Measurements from ENCODE around the gene DNASE1.
"Not testable (repeated sequence)": the region's sequence is repeated elsewhere in the genome, so short reads cannot be mapped to it uniquely, and the experiment has no call there.

Gene DNASE1

DNA sequence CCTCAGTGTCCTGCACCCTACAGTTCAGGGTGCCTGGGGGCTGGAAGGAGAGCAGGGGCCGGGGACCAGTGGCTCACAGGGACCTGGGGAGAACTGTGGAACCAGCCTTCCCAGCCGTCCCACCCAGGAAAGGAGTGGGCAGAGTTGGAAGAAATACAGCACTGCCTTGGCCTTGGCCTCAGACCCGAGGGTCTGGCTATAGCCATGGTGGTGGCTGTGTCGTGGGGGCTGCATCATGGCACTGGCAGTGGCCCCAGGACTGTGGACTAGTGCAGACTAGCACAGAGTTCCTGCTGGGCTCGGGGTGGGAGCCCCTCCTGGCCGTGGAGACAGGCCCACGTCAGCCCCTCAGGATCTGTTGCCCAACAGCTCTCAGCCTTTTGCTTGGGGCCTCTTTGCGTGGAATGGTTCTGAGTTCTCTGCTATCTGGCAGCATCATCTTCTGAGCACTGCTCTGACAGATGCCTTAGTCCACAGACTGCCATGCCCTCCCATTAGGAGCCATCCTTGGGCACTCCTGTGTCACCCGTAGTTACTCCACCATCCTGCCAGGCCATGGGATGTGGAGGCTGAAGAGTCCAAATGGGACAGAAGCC is 12.6 kb upstream of the DNASE1 start:
- no peak for DNase-seq

DNA sequence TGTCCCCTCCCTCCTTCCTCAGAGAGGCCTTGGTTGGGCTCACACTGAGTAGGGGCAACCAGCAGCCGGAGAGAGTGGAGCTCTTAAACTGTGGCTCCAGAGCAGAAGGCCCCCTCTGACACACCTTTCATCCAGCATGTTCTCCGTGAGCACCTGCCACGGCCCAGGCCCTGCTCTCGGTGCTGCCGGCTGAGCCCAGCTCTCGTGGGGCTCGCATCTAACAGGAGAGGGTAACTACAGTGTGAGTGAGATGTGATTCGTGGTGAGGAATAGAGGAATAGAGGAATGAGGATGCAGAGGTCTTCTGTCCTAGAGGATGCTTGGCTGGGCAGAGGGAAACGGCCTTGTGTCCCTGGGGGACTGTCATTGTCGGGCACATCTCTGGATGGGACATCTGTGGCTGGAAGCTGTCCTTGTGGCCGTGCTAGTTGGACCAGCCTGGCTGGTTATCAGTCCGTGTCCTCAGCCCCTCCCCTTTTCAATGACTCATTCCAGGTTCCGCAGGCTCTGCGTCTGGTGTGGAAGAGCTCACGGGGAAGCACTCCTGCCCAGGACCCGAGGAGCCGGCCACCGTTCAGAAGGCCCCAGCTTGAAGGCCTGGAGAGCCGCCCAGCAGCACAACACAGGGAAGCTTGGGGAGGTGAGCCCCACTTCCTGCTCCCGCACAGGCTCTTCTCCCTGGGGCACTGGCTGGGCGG is 11.9 kb upstream of the DNASE1 start:
- DNase-seq: no peak

DNA sequence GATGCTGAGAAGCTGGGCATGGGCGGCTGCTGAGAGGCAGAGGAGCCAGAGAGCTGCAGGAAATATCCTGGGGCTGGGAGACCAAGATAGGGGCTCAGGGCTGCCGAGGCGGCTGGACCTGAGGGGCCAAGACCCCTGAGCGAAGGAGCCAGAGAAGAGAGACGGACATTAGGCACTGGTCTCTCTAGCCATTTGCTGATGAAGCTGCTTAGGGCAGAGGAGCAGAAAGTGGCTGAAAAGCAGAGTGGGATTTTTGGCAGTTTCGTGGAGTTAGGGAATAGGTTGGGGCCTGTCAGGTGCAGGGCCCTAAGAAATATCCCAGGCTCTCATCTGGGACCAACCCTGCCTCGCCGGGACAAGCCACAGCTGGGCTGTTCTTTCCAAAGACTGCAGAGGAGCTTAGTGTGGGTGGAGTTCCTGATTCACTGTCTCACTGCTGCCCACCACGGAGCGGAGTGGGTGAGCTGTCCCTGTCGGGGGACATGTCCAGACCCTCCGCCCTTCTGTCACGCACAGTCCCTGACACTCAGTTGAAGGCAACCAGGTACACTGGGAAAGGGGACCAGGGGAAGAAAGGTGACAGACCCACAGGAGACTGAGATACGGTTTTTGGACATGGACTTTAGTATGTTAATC is 11.3 kb upstream of the DNASE1 start:
- DNase-seq: no peak

DNA sequence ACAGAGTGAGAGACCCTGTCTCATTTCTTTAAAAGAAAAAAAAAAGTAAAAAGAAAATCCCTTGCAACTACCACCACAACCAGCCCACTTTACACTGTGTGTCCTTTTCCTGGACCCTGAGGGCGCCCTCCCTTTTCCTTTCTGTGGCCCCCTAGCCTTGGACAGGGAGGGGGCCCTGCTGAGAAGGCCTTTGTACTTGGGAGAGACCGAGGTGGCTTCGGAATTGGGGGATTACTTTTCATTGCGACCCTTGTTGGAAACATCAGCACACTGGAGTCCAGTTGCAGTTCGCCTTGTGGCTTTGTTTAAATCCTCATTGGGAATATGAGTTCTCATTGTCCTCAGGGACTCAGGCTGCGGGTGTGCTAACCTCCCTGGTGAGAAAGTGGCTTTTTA is 9.4 kb upstream of the DNASE1 start:
- DNase-seq: no peak

DNA sequence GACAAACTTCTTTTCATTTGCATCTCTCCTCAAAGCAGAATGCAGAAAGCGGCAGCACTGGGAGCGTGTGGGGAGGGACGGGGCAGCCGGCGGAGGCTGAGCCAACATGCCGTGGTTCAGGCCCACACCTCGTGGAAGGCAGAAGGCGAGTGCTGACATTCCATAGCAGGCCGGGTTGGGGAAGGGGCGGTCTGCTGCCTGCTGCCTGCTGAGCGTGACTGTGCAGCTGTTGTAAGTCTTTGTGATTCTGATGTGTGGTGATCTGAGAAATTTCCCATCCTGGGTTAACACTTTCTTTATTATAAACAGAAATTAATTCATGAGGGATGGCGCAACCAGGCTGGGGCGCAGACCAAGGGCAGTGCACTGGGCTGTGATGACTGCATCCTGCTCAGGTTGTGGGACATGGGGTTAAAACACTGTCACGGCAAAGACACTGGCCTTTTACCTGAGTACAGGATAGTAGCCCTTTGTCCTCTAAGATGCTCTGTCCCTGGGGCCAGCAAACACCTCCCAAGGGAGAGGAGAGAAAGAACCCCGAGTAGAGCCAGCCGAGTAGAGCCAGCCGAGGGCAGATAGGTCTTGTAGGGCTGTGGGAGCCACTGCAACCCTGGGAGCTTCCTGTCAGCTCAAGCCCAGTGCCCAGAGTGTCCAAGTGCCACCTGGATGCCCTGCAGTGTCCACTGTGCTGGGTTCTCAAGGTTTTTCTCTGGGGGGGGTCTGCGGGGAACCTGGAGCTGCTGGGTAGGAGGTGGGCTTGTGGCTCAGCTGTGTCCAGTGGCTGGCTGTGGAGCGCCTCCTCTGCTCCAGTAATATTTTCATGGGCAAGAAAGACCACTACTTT is 8.8 kb upstream of the DNASE1 start:
- no peak for DNase-seq

DNA sequence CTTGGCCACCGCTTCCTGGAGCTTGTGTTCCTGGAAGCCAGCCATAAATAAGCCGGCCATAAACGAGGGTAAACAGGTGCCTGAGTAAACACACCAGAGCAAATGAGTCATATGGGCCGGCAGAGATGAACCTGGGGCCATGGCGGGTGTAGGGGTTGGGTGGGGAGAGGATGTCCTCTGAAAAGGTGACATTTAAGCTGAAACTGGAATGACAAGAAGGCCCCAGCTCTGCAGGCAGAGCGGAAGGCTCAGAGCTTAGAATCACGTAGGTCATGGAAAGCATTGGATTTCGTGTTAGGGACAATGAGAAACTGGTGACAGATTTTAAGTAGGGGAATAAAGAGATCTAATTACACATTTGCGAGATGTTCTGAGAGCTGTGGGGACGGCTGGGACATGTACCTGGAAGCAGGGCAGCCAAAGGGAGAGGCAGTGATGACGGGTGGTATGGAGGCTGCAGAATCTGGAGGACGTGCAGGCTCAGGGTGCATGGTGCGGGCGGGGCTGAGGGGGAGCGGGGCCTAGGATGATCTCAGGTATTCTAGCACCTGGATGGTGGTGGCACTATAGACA is 8.1 kb upstream of the DNASE1 start:
- DNase-seq: no peak

DNA sequence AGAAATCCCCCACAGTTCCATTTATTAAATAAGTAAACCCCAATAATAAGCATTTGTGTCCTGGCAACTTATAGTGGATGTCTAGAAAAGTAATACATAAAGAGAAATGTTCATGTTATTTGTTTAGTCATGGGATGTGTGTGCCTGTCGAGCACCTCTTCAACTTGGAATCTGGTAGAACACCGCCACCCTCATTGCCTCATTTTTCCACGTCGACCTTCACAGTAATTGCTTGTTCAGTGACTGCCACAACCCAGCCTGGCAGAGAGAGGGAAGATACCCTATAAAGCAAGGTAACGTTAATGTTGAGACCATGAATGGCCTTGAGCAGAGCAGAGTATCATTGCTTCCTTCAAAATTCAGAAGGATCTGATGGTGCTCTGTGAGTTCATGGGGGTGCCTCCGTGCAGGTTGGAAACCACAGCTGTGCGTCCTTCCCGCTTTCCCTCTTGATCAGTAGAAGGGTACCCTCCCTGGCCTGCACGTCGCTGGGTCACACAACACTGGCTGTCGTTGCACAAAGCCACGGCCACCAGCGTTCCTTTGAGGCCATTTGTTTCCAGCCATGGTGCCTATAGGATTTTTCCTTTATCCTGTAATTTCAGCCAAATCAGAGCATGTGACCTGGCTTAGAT is 3.7 kb upstream of the DNASE1 start:
- no peak for DNase-seq

DNA sequence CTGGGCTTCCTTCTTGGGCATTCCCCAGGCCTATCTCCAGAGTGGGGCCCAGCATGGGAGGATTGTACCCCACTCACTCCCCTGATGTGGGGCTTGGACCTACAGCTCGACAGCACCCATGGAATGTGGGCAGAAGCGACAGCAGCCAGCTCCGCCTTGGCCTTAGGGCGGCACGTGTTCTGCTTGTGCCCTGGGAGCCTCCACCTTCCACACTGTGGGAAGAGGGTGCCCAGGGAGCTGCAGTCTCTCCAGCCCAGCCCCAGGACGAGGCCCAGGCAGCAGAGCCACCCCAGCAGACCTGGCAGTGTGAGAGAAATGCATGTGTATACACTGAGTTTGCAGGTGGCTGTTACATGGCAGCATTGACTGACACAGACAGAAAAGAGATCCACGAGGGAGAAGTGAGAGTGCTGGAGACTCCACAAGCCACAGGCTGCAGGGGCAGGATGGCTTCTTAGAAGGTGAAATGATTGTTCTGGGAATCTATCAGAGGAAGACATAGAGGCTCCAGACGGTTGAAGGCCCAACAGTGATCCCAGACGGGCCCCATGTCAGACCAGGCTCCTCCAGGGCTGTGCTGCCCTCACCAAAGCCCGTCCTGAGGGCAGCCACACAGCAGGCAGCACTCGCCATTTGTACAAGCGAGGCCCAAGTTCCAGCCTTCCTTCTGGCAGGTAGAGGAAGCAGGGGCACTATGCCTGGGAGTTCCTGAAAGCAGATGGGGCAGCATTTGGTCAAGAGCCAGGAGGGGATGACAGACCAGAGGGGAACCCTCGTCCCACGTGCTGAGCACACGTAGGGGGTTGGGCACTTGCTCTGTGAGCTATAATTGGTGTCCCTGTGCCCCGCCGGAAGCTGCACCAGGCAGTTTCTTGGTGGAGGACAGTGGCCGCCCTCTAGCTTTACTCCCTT is 2.8 kb upstream of the DNASE1 start:
- DNase-seq: no peak

DNA sequence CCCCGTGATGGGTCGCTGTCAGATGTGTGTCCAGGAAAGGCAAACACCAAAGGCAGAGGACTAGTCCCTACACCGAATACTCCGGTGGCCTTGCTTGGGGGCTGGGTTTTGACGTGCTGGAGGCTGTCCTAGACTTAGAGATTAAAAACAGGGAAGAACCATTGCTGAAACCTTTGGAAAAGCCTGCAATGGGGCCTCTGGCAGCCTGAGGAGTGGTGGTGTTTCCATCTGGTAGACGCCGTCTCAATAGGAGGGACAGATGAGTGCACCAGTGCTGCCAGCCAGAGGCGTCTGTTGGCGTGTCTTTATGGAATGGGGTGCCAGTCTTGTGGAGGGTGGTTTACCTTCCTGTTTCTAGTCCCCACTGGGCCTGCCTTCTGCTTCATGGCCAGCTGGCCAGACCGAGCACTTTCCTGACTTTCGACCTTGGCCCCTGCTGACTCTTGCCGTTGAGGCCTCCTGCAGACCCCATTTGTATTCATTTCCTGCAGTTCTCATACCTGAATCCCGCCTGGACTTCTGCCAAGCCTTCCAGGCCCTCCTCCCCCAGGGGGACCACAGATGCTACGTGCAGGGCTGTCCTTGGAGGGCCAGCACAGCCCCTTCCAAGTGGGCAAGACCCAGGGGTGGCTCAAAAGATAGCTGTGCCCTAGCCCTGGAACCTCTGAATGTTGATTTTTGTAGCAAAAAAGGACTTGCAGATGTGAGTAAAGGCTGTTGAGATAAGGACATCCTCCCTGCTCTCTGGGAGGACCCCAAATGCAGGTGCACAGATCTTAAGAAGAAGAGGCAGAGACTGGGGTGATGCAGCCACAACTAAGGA is 1.9 kb upstream of the DNASE1 start:
- no peak for DNase-seq

DNA sequence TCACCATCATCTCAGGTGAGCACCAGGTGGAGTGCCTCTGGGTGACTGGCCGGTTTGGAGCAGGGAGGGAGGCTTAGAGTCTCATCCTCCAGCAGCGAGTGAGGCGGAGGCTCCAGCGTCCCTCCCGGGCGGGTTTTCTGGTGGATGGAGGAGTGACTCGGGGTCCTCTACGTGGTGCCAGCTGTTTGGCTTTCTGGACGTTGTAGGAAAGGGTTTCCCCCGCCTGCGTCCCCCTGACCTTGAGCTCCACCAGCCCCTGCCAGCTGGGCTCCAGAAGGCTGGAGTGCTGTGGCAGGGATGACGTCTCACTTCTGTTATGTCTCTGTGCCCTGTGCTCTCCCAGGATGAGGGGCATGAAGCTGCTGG is 522 bp downstream of the DNASE1 start:
- no peak for DNase-seq

DNA sequence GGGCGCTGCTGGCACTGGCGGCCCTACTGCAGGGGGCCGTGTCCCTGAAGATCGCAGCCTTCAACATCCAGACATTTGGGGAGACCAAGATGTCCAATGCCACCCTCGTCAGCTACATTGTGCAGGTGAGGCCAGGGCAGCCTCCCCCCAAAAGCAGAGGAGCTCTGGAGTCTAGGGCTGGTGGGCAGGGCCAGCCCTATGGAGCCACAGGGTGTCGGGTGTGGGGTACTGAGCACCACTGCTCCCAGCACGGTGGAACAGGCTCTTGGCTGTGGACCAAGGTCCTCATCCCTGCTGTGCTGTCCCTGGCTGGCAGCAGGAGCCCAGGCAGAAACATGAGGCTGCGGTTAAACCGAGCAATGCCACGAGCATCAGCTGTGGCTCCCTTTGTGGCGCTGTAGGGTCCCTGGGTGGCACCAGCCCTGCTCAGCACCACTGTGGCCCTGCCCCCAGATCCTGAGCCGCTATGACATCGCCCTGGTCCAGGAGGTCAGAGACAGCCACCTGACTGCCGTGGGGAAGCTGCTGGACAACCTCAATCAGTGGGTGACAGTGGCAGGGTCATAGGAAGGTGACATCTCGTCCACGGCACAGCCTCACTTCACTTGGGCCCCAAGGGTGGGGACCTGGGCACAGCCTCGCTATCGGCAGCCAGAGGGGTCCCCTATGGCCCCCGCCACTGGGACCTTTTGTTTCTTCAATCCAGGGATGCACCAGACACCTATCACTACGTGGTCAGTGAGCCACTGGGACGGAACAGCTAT is 1.1 kb downstream of the DNASE1 start:
- no peak for DNase-seq

DNA sequence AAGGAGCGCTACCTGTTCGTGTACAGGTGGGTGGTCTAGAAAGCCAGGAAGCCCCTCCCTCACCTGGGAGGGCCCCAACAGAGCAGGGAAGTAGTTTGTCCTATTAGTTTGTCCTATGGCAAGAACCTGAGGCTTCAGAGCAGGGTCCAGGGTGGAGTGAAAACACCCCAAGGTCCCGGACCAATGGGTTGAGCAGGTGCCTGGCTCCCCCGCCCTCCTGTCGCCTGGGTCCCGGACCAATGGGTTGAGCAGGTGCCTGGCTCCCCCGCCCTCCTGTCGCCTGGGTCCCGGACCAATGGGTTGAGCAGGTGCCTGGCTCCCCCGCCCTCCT is 1.6 kb downstream of the DNASE1 start:
- not testable (repeated sequence) for DNase-seq

DNA sequence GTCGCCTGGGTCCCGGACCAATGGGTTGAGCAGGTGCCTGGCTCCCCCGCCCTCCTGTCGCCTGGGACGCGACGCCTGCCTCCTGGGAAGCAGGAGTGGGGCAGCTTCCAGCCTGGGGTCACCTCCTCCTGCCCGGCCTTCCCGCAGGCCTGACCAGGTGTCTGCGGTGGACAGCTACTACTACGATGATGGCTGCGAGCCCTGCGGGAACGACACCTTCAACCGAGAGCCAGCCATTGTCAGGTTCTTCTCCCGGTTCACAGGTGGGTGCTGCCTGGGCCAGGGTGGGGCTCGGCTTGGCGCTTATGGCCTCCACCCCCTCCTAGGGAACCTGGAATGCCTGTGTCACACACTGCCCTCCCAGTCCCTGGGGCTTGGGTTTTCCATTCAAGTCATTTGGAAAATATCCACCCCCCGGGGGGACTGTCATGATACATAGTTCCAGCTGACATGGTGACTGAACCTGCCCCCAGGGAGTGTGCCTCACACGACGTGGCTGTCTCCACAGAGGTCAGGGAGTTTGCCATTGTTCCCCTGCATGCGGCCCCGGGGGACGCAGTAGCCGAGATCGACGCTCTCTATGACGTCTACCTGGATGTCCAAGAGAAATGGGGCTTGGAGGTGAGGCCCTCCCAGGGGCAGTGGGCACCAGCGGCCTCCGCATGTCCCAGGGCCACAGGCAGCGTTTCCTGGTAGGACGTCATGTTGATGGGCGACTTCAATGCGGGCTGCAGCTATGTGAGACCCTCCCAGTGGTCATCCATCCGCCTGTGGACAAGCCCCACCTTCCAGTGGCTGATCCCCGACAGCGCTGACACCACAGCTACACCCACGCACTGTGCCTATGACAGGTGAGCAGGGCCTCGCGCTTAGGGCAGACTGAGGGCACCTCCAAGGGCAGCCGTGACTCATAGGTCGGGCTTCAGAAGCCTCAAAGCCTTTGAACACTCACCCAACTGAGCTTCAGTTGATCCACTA is 2.3 kb downstream of the DNASE1 start:
- no peak for DNase-seq

DNA sequence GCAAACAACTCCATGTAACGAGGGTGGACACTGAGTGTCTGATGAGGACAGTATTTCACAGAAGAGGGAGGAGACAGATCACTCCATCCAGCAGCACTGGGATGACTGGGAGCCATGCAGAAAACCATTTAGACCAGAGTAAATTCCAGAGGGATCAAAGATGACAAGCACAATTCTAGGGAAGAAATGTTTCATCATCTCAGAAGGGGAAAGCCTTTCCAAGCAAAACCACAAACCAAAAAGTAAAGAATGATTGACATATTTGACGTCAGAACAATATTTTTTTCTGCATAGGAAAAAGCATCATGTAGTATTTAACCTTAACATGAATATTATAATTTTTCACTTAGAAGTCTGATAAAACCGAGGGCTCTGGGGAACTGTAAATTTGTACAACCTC is 4.8 kb downstream of the DNASE1 start:
- no peak for DNase-seq

DNA sequence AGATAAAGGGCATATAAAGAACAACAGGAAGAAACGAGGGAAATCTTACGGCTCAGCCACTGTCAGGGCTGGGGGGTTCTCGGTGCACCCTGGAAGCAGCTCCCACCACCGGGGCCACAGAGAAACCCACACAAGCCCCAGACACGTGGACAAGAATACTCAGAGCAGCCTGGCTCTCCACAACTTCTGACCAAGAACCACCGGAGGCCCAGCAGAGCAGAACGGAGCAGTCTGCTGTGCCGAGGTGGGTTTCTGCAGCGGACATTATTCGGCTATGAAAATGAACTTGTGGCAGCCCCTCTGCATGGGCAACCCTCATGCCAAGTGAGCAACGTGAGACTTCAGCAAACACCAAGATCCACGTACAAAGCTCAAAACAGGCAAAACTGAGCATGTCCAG is 6.8 kb downstream of the DNASE1 start:
- no peak for DNase-seq

DNA sequence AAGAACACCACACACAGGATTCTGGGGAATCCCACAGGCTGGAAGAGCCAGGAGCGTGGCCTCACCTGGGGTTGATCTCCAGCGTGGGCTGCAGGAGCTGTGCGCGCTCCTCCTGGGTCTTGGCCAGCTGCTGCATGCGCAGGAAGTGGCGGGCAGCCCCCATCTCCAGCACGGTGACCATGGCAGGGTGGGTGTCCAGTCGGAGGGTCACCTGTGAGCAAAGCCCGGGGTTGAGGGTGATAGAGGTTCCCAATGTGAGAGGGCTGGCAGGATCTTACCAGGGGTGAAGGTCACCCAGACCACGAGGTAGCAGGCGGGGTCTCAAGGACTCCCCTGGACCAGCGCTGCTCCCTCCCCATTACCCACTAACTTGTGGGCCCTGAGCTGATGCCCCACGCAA is 7.4 kb downstream of the DNASE1 start:
- no peak for DNase-seq

DNA sequence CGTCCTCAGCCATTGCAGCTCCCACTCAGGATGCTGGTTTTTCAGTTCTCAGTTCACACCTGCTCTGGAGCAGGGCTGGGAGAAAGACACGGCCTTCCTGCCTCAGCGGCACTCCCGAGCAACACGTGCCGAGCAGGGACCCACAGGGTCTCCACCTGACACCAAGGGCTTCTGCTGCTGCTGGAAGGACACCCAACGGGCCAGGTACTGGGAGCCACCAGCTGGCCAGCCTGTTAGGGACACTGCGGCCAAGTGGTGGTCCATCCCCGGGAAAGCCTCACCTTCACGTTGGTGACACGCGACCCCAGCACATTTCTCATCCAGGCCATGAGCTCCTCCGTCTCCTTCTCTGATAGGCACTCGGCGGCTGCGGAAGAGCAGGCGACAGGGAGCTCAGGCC is 8.1 kb downstream of the DNASE1 start:
- DNase-seq: no peak

DNA sequence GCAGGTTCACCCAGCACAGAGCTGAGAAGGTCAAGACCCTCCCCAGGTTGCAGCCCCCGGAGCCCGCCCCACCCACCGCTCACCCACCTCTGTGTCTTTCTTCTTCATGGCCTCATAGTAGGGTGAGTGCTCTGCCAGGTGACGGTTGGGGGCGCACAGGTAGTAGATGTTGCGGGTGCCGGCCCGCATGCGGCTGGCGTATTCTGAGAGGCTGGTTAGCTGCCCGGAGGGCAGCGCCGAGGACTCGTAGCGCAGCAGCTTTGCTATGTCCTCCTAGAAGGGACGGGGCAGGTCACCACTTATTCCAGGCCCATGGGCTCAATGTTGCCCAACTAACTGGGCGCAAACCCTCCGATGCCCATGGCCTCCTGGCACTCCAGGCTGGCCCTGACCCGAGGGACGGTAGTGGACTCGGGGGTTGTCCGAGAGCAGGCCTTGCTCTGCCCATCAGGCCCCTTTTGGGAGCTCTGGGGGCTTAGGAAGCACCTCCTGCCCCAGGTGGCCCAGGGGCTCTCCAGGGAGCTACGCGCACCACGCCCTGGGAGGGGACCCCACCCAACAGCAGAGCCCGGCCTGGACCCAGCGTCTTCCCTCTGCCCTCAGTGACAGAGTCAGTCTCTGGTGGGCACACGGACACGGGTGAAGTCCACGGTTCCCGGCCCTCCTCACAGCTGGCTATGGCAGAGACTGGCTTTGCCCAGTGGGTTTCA is 9.9 kb downstream of the DNASE1 start:
- DNase-seq: no peak

All from stimulated activated CD4-positive, alpha-beta T cell treated with anti-CD3 and anti-CD28 coated beads, Interleukin-2, amount 100 ng/mL, for 48 hours (primary cell).